HG03558 (cell line): ENCODE data around the gene TUBA1A.
"Not testable (repeated sequence)": the region's sequence is repeated elsewhere in the genome, so short reads cannot be mapped to it uniquely, and the experiment has no call there.

ENCODE experiments used
- ATAC-seq: cut with Tn5 transposase; IDR thresholded peaks from one replicate; pipeline ENCODE4 v1.9.1; 2021; ENCODE audit warnings: moderate number of reproducible peaks; ENCODE audit not compliant: unreplicated experiment; ENCODE audit errors: extremely low read depth

TUBA1A gene

DNA sequence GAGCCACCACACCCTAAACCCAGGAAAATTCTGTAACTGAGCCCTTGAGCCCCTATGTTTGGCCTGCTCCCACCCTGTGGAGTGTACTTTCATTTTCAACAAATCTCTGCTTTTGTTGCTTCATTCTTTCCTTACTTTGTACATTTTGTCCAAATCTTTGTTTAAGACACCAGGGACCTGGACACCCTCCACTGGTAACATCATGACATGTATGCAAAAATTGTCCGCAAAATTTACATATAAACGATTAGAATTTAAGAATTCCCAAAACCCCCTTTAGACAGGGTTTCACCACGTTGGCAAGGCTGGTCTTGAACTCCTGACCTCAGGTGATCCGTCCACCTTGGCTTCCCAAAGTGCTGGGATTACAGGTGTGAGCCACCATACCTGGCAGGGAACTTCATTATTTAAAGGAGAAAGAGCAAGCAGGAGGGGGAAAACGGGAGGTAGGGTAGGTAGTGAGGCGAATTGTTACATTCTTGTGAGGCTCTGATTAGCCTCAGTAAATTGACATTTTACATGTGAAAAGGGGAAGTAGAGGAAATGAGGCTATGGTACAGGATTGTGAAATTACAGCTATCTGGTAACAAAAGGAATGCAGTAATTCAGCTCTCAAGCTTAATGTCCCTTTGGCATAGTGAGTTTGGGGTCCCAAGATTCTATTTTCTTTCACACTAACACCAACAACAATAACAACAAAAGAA lies 27.6 kb downstream of the TUBA1A start:
- ATAC-seq = no peak

DNA sequence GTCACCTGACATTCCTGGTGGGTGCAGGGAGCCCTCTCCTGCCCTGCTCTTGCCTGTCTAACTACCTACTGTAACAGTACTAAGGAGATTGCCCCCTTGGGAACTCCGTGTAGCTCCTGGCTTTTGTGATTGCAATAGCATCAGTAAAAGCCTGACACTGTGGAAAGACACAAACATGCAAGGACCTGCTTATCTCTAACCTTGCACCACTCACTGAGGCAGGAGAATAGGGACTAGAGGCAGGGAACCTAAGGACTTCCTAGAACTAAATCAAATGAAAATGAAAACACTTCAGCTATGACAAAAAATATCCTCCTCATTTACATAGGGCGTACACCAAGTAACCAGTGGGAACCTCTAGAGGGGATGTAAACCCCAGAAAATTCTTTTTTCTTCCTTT lies 28.5 kb downstream of the TUBA1A start:
- ATAC-seq = no peak

DNA sequence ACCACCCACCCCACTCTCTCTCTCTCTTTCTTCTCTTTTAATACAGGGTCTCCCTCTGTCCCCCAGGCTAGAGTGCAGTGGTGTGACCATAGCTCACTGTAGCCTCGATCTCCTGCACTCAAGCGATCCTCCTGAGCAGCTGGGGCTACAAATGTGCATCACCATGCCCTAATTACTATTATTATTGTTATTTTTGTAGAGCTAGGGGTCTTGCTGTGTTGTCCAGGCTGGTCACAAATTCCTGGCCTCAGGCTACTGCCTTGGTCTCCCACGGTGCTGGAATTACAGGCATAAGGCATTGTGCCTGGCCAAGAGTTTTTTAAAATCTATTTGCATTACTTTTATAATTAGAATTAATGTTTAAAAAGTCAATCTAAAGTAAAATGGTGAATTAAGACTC lies 34.7 kb downstream of the TUBA1A start:
- ATAC-seq = no peak

DNA sequence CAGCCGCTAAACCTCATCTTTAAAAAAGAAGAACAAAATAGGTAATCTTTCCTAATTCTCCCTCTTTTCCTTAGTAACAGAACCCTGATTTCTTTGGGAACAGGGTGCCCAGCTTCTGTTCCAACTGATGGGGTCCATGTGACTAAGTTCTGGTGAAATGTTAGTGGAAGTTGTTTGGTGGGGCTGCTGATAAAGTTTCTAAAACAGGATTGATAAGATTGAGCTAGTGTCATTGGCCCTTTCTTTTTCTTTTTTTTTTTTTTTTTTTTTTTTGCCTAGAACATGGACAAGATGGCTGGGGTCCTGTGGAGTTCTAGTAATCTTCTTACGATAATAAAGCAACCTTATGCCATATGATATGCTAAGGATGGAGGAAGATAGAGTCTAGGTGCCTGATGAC lies 41.5 kb downstream of the TUBA1A start:
- no peak for ATAC-seq

DNA sequence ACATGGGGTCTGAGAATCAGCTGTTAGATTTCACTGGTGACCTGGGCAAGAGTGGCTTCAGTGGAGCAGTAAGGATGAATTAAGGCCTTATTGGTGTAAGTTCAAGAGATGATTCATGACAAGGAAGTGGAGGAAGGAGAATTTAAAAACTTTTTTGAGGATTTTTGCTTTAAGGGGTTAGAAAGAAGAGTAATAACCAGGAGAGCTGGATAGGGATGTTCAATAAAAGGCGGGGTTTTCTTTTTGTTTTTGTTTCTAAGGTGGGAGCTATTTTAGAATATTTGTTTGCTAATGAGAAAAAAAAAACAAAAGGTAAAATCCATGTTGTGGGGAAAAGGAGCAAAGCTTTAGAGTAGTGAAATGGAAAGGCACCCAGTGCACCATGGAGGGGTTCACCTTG lies 42.5 kb downstream of the TUBA1A start:
- ATAC-seq = no peak

DNA sequence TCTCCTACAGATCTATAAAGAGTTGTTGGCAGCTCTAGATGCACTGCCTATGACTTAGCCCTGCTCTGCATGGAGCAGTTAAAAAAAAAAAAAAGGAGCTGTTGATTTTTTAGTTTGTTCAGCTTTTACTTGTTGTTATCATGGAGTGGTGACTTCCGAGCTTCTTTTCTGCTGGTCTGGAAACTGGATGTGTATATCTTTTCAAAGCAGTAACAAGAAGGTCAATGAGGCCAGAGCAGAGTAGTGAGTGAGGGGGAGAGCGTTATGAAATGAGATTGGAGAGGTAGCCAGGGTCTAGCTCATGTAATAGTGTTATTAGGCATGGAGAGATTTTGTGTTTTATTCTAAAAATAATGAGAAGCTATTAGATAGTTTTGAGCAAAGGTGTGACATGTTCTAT lies 44.5 kb downstream of the TUBA1A start:
- ATAC-seq = no peak

DNA sequence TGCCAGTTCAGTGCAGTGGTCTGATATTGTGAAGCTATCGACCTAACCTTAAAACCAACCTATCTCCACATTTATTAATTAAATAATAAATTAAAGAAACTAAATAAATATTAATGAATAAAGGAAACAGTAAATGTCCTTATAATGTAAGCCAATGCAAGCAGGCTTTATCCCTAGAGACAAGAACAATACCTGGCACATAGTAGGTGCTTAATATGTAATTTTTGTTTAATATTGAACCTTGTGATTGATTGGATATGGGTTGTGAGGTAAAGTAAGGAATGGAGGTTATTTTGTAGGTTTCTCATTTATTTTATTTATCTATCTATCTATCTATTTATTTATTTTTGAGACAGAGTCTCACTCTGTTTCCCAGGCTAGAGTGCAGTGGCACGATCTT lies 49.9 kb downstream of the TUBA1A start:
- no peak for ATAC-seq

DNA sequence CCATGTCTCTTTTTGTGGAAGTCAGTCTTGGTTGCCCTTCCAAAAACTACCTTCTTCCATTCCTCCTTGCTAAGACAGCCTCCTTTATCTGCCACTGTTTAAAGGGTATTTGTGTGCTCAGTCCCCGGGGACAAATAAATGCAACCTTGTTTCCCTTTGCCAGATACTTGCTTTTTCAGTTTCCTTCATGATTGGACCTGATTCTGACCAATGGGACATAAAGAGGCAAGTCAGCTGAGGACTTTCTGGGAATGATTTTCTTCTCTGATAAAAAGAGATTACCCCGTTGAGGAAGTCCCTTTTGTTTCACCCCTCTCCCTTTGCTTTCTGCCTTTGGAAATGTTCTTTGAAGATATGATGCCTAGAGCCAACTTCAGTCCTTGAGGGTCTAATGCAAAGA lies 50.3 kb downstream of the TUBA1A start:
- ATAC-seq = no peak

DNA sequence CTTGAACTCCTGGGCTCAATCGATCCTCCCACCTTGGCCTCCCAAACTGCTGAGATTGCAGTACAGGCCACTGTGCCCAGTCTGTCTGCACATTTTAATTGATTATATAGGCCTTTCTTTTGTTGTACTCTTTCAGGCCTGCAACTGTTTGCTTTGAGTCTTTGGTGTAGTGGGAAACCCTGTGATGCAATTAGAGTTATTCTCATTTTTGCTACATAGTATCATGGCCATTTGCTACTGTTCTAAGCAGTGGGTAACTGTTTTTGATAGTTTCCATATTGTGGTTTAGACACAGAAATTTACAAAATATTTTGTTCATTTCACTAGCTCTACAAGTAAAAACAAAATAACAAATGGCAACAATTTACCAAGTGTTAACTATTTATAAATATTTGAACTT lies 51.4 kb downstream of the TUBA1A start:
- ATAC-seq = no peak

DNA sequence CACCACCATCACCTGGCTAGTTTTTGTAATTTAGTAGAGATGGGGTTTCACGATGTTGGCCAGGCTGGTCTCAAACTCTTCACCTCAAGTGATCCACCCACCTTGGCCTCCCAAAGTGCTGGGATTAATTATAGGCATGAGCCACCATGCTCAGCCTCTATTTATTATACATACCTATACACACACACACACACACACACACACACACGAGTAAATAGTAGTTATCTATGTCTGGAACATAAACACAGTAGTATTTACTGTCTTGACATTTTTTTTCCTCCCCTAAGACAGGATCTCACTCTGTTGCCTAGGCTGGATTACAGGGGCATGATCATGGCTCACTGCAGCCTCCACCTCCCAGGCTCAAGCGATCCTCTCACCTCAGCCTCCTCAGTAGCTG lies 51.9 kb downstream of the TUBA1A start:
- ATAC-seq = not testable (repeated sequence)
